ENCODE results near the gene CCDC28A.

The CCDC28A gene

DNA sequence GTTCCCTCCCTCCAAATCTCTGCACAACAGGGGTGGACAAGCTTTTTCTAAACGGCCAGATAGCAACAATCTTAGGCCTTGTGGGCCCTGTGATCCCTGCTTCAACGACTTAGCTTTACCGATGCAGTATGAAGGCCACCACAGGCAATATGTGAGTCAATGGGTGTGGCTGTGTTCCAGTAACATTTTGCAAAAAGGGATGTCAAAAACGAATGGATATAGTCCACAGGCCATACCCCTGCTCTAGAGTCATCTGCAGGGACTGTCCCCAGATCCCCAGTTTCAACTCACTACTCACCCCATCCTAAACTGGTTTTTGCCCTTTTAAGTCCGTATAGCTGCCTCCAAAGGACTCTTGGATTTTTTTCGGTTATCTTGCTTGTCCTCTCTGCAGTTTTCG, 56.7 kb downstream of the CCDC28A start:
- CTCF ChIA-PET = interaction anchor here (0.5 kb wide), 1 partner anchor 1259 kb away, joined by 4 read pairs; no protein-coding TSS in a partner anchor

DNA sequence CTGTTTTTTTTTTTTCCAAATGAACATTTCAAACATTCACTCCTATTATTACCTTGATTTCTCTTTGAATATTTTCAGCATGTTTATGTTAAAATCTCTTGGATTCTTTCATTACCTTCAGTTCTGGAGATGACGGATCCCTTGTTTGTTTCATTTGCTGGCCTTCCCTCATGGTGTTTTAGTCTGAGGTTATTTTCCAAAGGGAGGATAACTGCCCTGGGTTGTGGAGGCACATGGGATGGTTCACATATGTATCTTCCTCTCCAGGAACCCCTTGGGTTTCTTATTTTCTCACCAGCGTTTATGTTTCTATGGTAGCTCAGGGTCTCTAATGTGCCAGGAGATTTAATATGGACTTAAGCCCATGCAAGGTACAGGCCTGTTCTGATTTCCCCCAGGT, 58.6 kb downstream of the CCDC28A start:
- ChIA-PET POLR2A (ENCODE audit: low non-redundant PET) (no interaction called here), CTCF (interaction anchor here (0.6 kb wide), 1 partner anchor 159 kb away, joined by 4 read pairs; no protein-coding TSS in a partner anchor)
- DNase-seq (ENCODE audit: low spot score) = no peak
- no peak overlapping the region for H3K27ac ChIP-seq
- TF ChIP-seq, protein P1, sequence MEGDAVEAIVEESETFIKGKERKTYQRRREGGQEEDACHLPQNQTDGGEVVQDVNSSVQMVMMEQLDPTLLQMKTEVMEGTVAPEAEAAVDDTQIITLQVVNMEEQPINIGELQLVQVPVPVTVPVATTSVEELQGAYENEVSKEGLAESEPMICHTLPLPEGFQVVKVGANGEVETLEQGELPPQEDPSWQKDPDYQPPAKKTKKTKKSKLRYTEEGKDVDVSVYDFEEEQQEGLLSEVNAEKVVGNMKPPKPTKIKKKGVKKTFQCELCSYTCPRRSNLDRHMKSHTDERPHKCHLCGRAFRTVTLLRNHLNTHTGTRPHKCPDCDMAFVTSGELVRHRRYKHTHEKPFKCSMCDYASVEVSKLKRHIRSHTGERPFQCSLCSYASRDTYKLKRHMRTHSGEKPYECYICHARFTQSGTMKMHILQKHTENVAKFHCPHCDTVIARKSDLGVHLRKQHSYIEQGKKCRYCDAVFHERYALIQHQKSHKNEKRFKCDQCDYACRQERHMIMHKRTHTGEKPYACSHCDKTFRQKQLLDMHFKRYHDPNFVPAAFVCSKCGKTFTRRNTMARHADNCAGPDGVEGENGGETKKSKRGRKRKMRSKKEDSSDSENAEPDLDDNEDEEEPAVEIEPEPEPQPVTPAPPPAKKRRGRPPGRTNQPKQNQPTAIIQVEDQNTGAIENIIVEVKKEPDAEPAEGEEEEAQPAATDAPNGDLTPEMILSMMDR (conservative IDR thresholded peaks at IDR 0.05; ENCODE audit: low read depth) = no peak

More for the DNA sequence above, 56.7 kb downstream of the CCDC28A start:
- TF ChIP-seq, protein P1 (conservative IDR thresholded peaks at IDR 0.05; ENCODE audit: low read depth) = no peak
- H3K27ac ChIP-seq = no peak overlapping the region
- DNase-seq (ENCODE audit: low spot score) = no peak
- POLR2A ChIA-PET (ENCODE audit: low non-redundant PET) = no interaction called here

DNA sequence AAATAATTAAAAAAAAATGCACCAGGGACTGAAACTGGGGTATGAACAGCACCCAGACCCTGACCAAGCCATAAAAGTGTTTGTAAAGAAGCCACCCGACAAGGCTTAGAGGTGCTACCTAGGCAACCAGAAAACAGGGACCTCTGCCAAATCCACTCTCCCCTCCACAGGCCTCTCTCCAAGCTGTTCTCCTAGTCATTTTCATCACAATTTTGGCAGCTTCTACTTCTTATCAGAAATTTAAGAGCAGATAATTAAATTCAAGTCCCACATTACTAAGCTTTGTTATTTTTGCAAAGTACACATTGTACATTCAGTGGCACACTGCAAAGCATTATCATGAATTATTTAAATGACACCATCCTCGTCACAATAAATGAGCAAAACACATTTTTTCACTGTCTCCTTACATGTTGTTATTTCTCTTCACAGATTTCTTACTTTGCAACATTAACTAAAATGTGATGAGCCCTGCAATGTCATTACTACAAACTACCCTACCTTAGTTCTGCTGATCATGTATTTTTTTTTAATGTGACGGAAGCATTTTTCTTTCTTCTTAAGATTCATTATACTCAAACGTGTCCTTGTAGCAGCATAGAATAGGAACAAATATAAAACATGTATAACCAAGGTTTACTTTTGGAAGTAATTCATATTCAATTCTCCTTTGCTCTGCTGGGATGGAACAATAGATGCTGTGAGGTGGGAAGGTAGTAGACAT, 60.4 kb downstream of the CCDC28A start:
- CTCF ChIA-PET = interaction anchor here (0.6 to 0.7 kb wide), 2 partner anchors 83 to 1413 kb away, joined by 3 read pairs; no protein-coding TSS in a partner anchor
- no peak for DNase-seq (ENCODE audit: low spot score)
- TF ChIP-seq, protein P1 (conservative IDR thresholded peaks at IDR 0.05; ENCODE audit: low read depth) = no peak
- POLR2A ChIA-PET (ENCODE audit: low non-redundant PET) = interaction anchor here (0.5 kb wide), 1 partner anchor 15 kb away, joined by 3 read pairs; no protein-coding TSS in a partner anchor
- H3K27ac ChIP-seq = no peak overlapping the region

DNA sequence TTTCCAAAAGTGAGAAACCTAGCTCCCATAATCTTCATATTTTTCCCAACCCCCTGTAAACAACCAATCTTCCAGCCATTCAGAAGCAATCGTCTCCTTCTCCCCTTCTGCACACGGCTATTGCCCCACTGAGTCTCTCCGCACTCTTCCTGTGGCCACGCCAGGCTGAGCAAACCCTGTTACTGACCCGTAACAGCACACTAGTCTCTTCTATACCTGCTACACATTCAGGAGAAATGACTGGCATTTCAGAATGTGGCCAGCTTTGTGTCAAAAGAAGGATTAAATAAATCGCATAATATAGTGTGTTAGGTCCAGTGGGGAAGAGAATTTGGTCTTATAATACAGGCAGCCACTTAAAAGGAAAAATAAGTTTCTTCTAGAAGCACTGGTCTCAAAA, 63.7 kb downstream of the CCDC28A start:
- no peak overlapping the region for H3K27ac ChIP-seq
- TF ChIP-seq, protein P1 (conservative IDR thresholded peaks at IDR 0.05; ENCODE audit: low read depth) = no peak
- DNase-seq (ENCODE audit: low spot score) = no peak
- POLR2A ChIA-PET (ENCODE audit: low non-redundant PET) = no interaction called here
- CTCF ChIA-PET = no interaction called here

All from RWPE1 (cell line).